HepG2 (cell line): ENCODE measurements around the gene ATP13A2. TPM values are rescaled to one million over a fixed set of nuclear protein-coding genes. Genes with fewer than 3 reads are reported as not detected.

Experiments
- ATAC-seq: fragments of 200-7000 bp; cut with Tn5 transposase; 3 replicates; pipeline ENCODE4 v1.9.1; 2020; ENCODE audit warnings: mild to moderate bottlenecking, moderate library complexity
- BruUV-seq: library from RNA; stranded (reverse); fragments of 400-500 nt; replicated peaks from 2 replicates; lab custom pipeline; 2021; lab: Mats Ljungman, UMichigan
- CTCF ChIA-PET: fragments of 300-600 bp; formaldehyde crosslinking; extraction: SDS; loops from one replicate; lab custom pipeline; 2021; ENCODE audit warnings: low total read pairs, inconsistent platforms, low intra/inter-chr PET ratio; lab: Yijun Ruan, JAX
- POLR2A ChIA-PET: fragments of 350-600 bp; sonication (Branson Sonifier 250); formaldehyde crosslinking; loops from one replicate; lab custom pipeline; 2020; ENCODE audit warnings: antibody characterized with exemption, inconsistent platforms; lab: Yijun Ruan, JAX
- DNase-seq: peaks from one replicate; pipeline ENCODE4 v3.0.0-alpha.2; 2015; ENCODE audit warnings: low spot score
- FAIRE-seq: peaks from 3 replicates; lab custom pipeline; 2011; peaks lifted over from hg19 to GRCh38; lab: Jason Lieb, UNC
- H2AFZ ChIP-seq: one replicate; pipeline ENCODE4 v1.6.1; 2011; ENCODE audit warnings: low read length, inconsistent platforms
- H3K27ac ChIP-seq: fragments of 300-600 bp; 3 replicates; pipeline ENCODE4 v1.8.0; 2011; ENCODE audit warnings: mixed run types, mild to moderate bottlenecking, mixed read lengths, low read length, inconsistent platforms; ENCODE audit not compliant: insufficient read depth; ENCODE audit errors: extremely low read length
- H3K27me3 ChIP-seq, 2 experiments: fragments of 200-600 bp in 1 of 2; 2 replicates in 1 of 2; 3 replicates in 1 of 2; pipeline versions ENCODE4 v1.6.0 to v1.8.0; 2011; ENCODE audit warnings: low read length in 2 of 2, mild to moderate bottlenecking in 2 of 2, moderate library complexity in 2 of 2, inconsistent platforms in 1 of 2; ENCODE audit not compliant: insufficient read depth in 2 of 2, control insufficient read depth in 1 of 2
- H3K36me3 ChIP-seq, 2 experiments: fragments of 200-600 bp in 1 of 2; replicated peaks in 1 of 2; 2 replicates in 1 of 2; 3 replicates in 1 of 2; pipeline versions ENCODE4 v1.5.1 to v1.8.0; 2011; ENCODE audit warnings: low read length in 2 of 2, inconsistent platforms in 1 of 2; ENCODE audit not compliant: insufficient read depth in 2 of 2, control insufficient read depth in 1 of 2
- H3K4me1 ChIP-seq: 2 replicates; pipeline ENCODE4 v1.5.1; 2012; ENCODE audit warnings: low read length, inconsistent platforms; ENCODE audit not compliant: insufficient read depth
- H3K4me2 ChIP-seq: 2 replicates; pipeline ENCODE4 v1.6.0; 2011; ENCODE audit warnings: low read depth, low read length, inconsistent platforms
- H3K4me3 ChIP-seq, 3 experiments: fragments of 200-600 bp in 1 of 3; sonication (generic), shearing (Covaris generic) in 1 of 3; replicated peaks in 1 of 3; 2 replicates each; pipeline ENCODE4 v1.5.1; 2011 to 2016; ENCODE audit warnings: low read length in 3 of 3, inconsistent platforms in 2 of 3, low read depth in 2 of 3, mild to moderate bottlenecking in 2 of 3, control low read depth in 1 of 3, mixed read lengths in 1 of 3; ENCODE audit not compliant: insufficient read depth in 1 of 3
- H3K79me2 ChIP-seq: one replicate; pipeline ENCODE4 v1.6.1; 2011; ENCODE audit warnings: low read length, inconsistent platforms; ENCODE audit not compliant: insufficient read depth
- H3K9ac ChIP-seq: 2 replicates; pipeline ENCODE4 v1.6.0; 2011; ENCODE audit warnings: mild to moderate bottlenecking, low read depth, low read length, inconsistent platforms; ENCODE audit not compliant: insufficient read depth
- H3K9me3 ChIP-seq: 2 replicates; pipeline ENCODE4 v1.5.1; 2012; ENCODE audit warnings: mild to moderate bottlenecking, low read length
- H4K20me1 ChIP-seq: 2 replicates; pipeline ENCODE4 v1.6.0; 2011; ENCODE audit warnings: inconsistent platforms, mild to moderate bottlenecking, low read length, moderate library complexity; ENCODE audit not compliant: insufficient read depth
- ERF ChIP-seq: IDR thresholded peaks from 2 replicates; pipeline ENCODE4 v1.6.1; 2018; ENCODE audit warnings: missing biosample characterization, missing genetic modification reagents
- JUND ChIP-seq: sonication (generic); formaldehyde crosslinking; IDR thresholded peaks from 2 replicates; pipeline ENCODE4 v1.8.0; 2022; ENCODE audit warnings: mild to moderate bottlenecking, missing genetic modification reagents
- KLF16 ChIP-seq, 2 experiments: sonication (generic) in 1 of 2; formaldehyde crosslinking in 1 of 2; IDR thresholded peaks; 2 replicates each; pipeline versions ENCODE4 v1.6.1 to v1.8.0; 2016 to 2023; ENCODE audit warnings: missing genetic modification reagents in 2 of 2, missing compliant biosample characterization in 1 of 2
- MIER2 ChIP-seq: IDR thresholded peaks from 2 replicates; pipeline ENCODE4 v1.6.1; 2016; ENCODE audit warnings: missing biosample characterization, missing genetic modification reagents
- TERF1 ChIP-seq: sonication (generic); formaldehyde crosslinking; IDR thresholded peaks from 2 replicates; pipeline ENCODE4 v1.8.0; 2022; ENCODE audit warnings: mild to moderate bottlenecking, missing genetic modification reagents, moderate library complexity
- ZFP91 ChIP-seq: sonication (generic); formaldehyde crosslinking; IDR thresholded peaks from 2 replicates; pipeline ENCODE4 v1.9.0; 2022; ENCODE audit warnings: missing genetic modification reagents, mild to moderate bottlenecking, borderline replicate concordance
- ZNF20 ChIP-seq: sonication (generic); formaldehyde crosslinking; IDR thresholded peaks from 2 replicates; pipeline ENCODE4 v1.4.0; 2020; ENCODE audit warnings: mild to moderate bottlenecking, moderate library complexity, missing genetic modification reagents
- ZNF264 ChIP-seq: sonication (generic); formaldehyde crosslinking; IDR thresholded peaks from 2 replicates; pipeline ENCODE4 v1.4.0; 2020; ENCODE audit warnings: missing genetic modification reagents
- ZNF747 ChIP-seq: sonication (generic); formaldehyde crosslinking; IDR thresholded peaks from 2 replicates; pipeline ENCODE4 v1.8.1; 2023; ENCODE audit warnings: missing genetic modification reagents, mild to moderate bottlenecking, borderline replicate concordance
- ZNF770 ChIP-seq: sonication (generic); formaldehyde crosslinking; IDR thresholded peaks from 2 replicates; pipeline ENCODE4 v1.5.0; 2020; ENCODE audit warnings: mild to moderate bottlenecking, missing genetic modification reagents
- WGBS: methylation state at CpG from one replicate; pipeline ENCODE4 v1.1.6; 2017; ENCODE audit warnings: low lambda C conversion rate; 5-methylcytosine and 5-hydroxymethylcytosine counted together
- in situ Hi-C: cut with HindIII; loops from 2 replicates; pipeline ENCODE4 v1.10.0; 2017; ENCODE audit warnings: low pct_unique_long_range_greater_than_20kb; ENCODE audit not compliant: extremely low pct_ligation_motif_present
- intact Hi-C: fragments of 100-400 bp; cut with micrococcal nuclease; formaldehyde crosslinking; loops from one replicate; pipeline ENCODE4 v1.10.0; 2022; ENCODE audit not compliant: unreplicated experiment
- polyA plus RNA-seq, 8 experiments: library from polyadenylated mRNA; depleted of rRNA in 3 of 8; stranded (reverse) in 7 of 8; unstranded in 1 of 8; fragments of >200 nt; fragmentation: Illumina TruSeq in 4 of 8; extraction: Trizol in 4 of 8; gene quantifications; 2 replicates each; pipeline versions ENCODE4 v1.2.1 to v1.2.3, GENCODE V29; 2011 to 2016; ENCODE audit warnings: low read depth in 4 of 8, missing spikeins in 1 of 8, mixed read lengths in 1 of 8; ENCODE audit not compliant: insufficient read depth in 1 of 8
- total RNA-seq, 5 experiments: library from RNA; depleted of rRNA; stranded (reverse); fragments of >200 nt; fragmentation: Illumina TruSeq; extraction: Trizol; gene quantifications; 2 replicates each; pipeline ENCODE4 v1.2.3, GENCODE V29; 2016; ENCODE audit warnings: low read depth in 1 of 5

Gene ATP13A2
- total and polyA plus RNA-seq, 2 of the 13 experiments (the other 11 are each of a cell fraction or from before 2014, with no cell fraction given), result 13.2 to 16.2 TPM

GRCh38 chr1:17024721-17025120 lies 13.0 kb upstream of the ATP13A2 start:
- Histone ChIP-seq H3K4me3 (no peak overlapping the region), H3K36me3 (peaks cover 44 to 83% of the 10 kb centered on the region in 2 experiments; a peak in 4 of 5 replicates), H3K4me1 (no peaks in the 10 kb centered on the region), H4K20me1 (no peaks in the 10 kb centered on the region), H3K9me3 (no peaks in the 10 kb centered on the region), H2AFZ (no peak overlapping the region), H3K27me3 (no peaks in the 10 kb centered on the region), H3K9ac (no peak overlapping the region), H3K27ac (no peak overlapping the region), H3K4me2 (no peak overlapping the region), H3K79me2 (no peaks in the 10 kb centered on the region)
- BruUV-seq, result no TSS peak
- WGBS, result 100% methylated on average over 1 of the region's 1 CpG
- CTCF ChIA-PET, result no interaction called here
- intact Hi-C loops, result no loop called here
- DNase-seq (no peak), ATAC-seq (no peak), FAIRE-seq (no peak)
- POLR2A ChIA-PET, result no interaction called here
- no peak for TF ChIP-seq TERF1 (CRISPR knock-in tag)
- in situ Hi-C loops, result no loop called here

GRCh38 chr1:17023573-17023972 lies 11.8 kb upstream of the ATP13A2 start:
- POLR2A ChIA-PET, result no interaction called here
- TF ChIP-seq ZNF20 (CRISPR knock-in tag), result no peak
- TF ChIP-seq ZFP91 (CRISPR knock-in tag), result no peak
- TF ChIP-seq KLF16 (CRISPR knock-in tag; IDR thresholded peaks at IDR 0.05), result no peak
- no peak for TF ChIP-seq ZNF747 (CRISPR knock-in tag)
- TF ChIP-seq ERF (CRISPR knock-in tag), result no peak
- TF ChIP-seq ZNF264 (CRISPR knock-in tag), result no peak
- no peak for TF ChIP-seq JUND
- TF ChIP-seq MIER2 (CRISPR knock-in tag), result no peak
- no peak for TF ChIP-seq ZNF770 (CRISPR knock-in tag)

More at GRCh38 chr1:17023573-17023972, 11.8 kb upstream of the ATP13A2 start:
- Histone ChIP-seq H3K36me3 (peaks cover 43 to 74% of the 10 kb centered on the region in 2 experiments; a peak in 4 of 5 replicates), H3K79me2 (no peaks in the 10 kb centered on the region), H3K9ac (no peak overlapping the region), H3K27me3 (no peaks in the 10 kb centered on the region), H3K4me1 (no peaks in the 10 kb centered on the region), H3K9me3 (no peaks in the 10 kb centered on the region), H3K27ac (no peak overlapping the region), H4K20me1 (no peaks in the 10 kb centered on the region), H3K4me3 (no peak overlapping the region), H3K4me2 (no peak overlapping the region), H2AFZ (no peak overlapping the region)
- ATAC-seq (no peak), DNase-seq (no peak), FAIRE-seq (no peak)
- 96% methylated on average over 3 of the region's 3 CpGs for WGBS
- no TSS peak for BruUV-seq
- intact Hi-C loops (no loop called here), in situ Hi-C loops (no loop called here)
- CTCF ChIA-PET, result no interaction called here
